Fibroblast of lung (primary cell): ENCODE measurements around the gene HAPLN3. TPM values are rescaled to one million over a fixed set of nuclear protein-coding genes. Genes with fewer than 3 reads are reported as not detected.

Experiments used
- DNase-seq, 2 donors: peaks; one replicate each; pipeline versions ENCODE4 v3.0.0 to v3.0.0-alpha.2; 2010; ENCODE audit warnings: low read depth in 2 of 2
- H2AFZ ChIP-seq: 2 replicates; pipeline ENCODE4 v1.5.1; 2012; ENCODE audit warnings: low read length, control low read depth, inconsistent platforms
- H3K27ac ChIP-seq: 2 replicates; pipeline ENCODE4 v1.5.1; 2011; ENCODE audit warnings: low read length, control low read depth; ENCODE audit not compliant: insufficient read depth
- H3K27me3 ChIP-seq: 2 replicates; pipeline ENCODE4 v1.5.1; 2011; ENCODE audit warnings: mild to moderate bottlenecking, low read length; ENCODE audit not compliant: control insufficient read depth, insufficient read depth
- H3K36me3 ChIP-seq: 2 replicates; pipeline ENCODE4 v1.5.1; 2011; ENCODE audit warnings: low read length; ENCODE audit not compliant: control insufficient read depth, insufficient read depth
- H3K4me1 ChIP-seq: 2 replicates; pipeline ENCODE4 v1.5.1; 2011; ENCODE audit warnings: low read length; ENCODE audit not compliant: control insufficient read depth, insufficient read depth; ENCODE audit errors: extremely low read depth
- H3K4me2 ChIP-seq: 2 replicates; pipeline ENCODE4 v1.5.1; 2011; ENCODE audit warnings: low read length, control low read depth; ENCODE audit not compliant: insufficient read depth; ENCODE audit errors: extremely low read depth
- H3K4me3 ChIP-seq, 4 experiments: fragments of 200-600 bp in 1 of 4; sonication (generic) in 1 of 4; replicated peaks in 1 of 4; 2 replicates each; pipeline ENCODE4 v1.5.1; 2011 to 2016; ENCODE audit warnings: low read length in 4 of 4, low read depth in 3 of 4, mild to moderate bottlenecking in 3 of 4, control low read depth in 2 of 4, inconsistent platforms in 1 of 4, mixed read lengths in 1 of 4; ENCODE audit not compliant: insufficient read depth in 1 of 4; ENCODE audit errors: control extremely low read depth in 1 of 4
- H3K79me2 ChIP-seq: 2 replicates; pipeline ENCODE4 v1.5.1; 2012; ENCODE audit warnings: mild to moderate bottlenecking, low read length, inconsistent platforms; ENCODE audit not compliant: control insufficient read depth, insufficient read depth
- H3K9ac ChIP-seq: 2 replicates; pipeline ENCODE4 v1.5.1; 2011; ENCODE audit warnings: mild to moderate bottlenecking, low read length, control low read depth; ENCODE audit not compliant: insufficient read depth
- H3K9me3 ChIP-seq: 2 replicates; pipeline ENCODE4 v1.5.1; 2012; ENCODE audit warnings: low read depth, low read length; ENCODE audit not compliant: control insufficient read depth, insufficient read depth
- H4K20me1 ChIP-seq: 2 replicates; pipeline ENCODE4 v1.5.1; 2011; ENCODE audit warnings: low read length; ENCODE audit not compliant: control insufficient read depth, insufficient read depth; ENCODE audit errors: extremely low read depth
- CTCF ChIP-seq, 2 donors: IDR thresholded peaks in 1 of 2; conservative IDR thresholded peaks in 1 of 2; 1 replicate in 1 of 2; 2 replicates in 1 of 2; pipeline ENCODE4 v1.5.1; 2011 to 2012; ENCODE audit warnings: low read length in 2 of 2, control low read depth in 1 of 2, inconsistent platforms in 1 of 2, low read depth in 1 of 2, mild to moderate bottlenecking in 1 of 2
- EZH2 ChIP-seq: IDR thresholded peaks from 2 replicates; pipeline ENCODE4 v1.5.1; 2012; ENCODE audit warnings: low read length, control low read depth, mild to moderate bottlenecking; ENCODE audit errors: missing control alignments
- polyA plus RNA-seq, 2 donors: library from polyadenylated mRNA; depleted of rRNA in 1 of 2; stranded (reverse) in 1 of 2; unstranded in 1 of 2; fragments of >200 nt; gene quantifications; 2 replicates each; pipeline ENCODE4 v1.2.1, GENCODE V29; 2011 to 2012; ENCODE audit warnings: missing spikeins in 1 of 2
- total RNA-seq: library from RNA; depleted of rRNA; stranded (reverse); fragments of >200 nt; gene quantifications from 2 replicates; pipeline ENCODE4 v1.2.1, GENCODE V29; 2014

HAPLN3 gene
- total and polyA plus RNA-seq, 2 donors (not counting 1 experiment from before 2014, with no cell fraction given): 3.1 to 4.3 TPM

DNA sequence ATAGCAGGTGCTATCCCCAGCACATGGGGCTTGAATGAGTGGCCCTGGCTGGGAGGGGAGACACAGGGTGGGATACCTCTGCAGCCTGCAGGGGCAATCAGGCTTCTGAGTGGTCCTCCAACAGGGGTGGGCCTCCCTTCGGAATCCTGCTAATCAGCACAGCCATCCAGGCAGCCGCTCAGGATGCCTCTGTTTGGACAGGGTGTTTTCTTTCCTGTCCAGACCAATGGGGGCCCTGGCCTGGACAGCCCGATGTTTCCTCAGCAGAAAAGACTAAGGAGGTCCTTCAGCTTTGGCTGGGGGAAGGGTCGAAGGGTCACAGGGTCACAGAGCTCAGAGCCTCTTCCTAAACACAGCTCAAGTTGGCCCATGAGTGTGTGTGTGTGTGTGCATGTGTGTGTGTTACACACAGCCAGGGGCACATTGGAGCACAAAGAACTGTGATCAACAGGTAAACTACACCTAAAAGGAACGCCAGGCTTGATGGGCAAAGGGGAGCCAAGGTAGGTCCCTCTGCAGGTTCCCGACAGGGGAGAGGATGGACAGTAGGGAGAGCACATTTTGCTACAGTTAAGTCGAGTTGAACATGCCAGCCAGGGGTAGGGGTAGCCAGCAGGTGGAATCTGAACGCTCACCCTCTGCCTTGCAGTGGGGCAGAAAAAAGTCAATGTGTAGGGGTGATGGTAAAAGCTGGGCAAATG is 1.1 kb upstream of the HAPLN3 start:
- no peak for DNase-seq
- Histone ChIP-seq H3K4me3 (no peak overlapping the region), H3K36me3 (peaks cover 3% of the 10 kb centered on the region), H4K20me1 (no peaks in the 10 kb centered on the region), H3K4me2 (no peak overlapping the region), H3K9me3 (no peaks in the 10 kb centered on the region), H3K27me3 (no peaks in the 10 kb centered on the region), H3K9ac (no peak overlapping the region), H3K27ac (no peak overlapping the region), H3K79me2 (no peaks in the 10 kb centered on the region), H2AFZ (no peak overlapping the region), H3K4me1 (peaks cover 8% of the 10 kb centered on the region)
- TF ChIP-seq CTCF (conservative IDR thresholded peaks at IDR 0.05 in 1 of 2, IDR thresholded peaks at IDR 0.05 in 1 of 2; ENCODE audit: low read depth in 1 of 2, low read length in 2 of 2): no peak
- no peak for TF ChIP-seq EZH2

DNA sequence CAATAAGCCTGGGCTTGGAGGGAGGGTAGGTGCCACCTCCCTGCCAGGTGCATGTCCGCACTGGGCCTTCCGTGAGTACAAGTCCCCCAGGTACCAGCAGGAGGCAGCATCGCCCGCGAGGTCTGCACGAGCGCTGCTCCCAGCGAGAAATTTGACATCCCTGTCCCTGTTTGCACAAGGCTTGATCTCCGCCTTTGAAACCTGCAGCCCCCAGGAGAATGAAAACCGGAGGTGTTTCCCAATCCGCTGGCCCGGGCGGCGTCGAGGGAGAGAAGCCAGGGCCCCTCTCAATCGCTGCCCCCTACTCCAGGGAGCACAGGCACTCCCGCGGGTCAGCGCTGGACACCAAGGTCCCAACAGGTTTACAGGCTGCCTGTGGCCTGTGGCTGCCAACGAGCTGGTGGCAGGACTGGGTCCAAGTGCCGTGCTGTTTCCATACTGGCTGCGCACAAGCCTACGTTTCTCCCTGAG is 961 bp downstream of the HAPLN3 start:
- peak; percentile 31 to 34 for DNase-seq
- H2AFZ ChIP-seq: no peak overlapping the region
- H3K4me2 ChIP-seq: peak overlapping the region; percentile 58
- TF ChIP-seq EZH2: no peak
- TF ChIP-seq CTCF (conservative IDR thresholded peaks at IDR 0.05 in 1 of 2, IDR thresholded peaks at IDR 0.05 in 1 of 2; ENCODE audit: low read depth in 1 of 2, low read length in 2 of 2): peak; percentile 43 to 76
- H4K20me1 ChIP-seq: no peaks in the 10 kb centered on the region
- H3K9ac ChIP-seq: no peak overlapping the region
- H3K4me3 ChIP-seq: peak overlapping the region in 1 of 4 experiments; percentile 61
- H3K4me1 ChIP-seq: peaks cover 8% of the 10 kb centered on the region
- no peaks in the 10 kb centered on the region for H3K79me2 ChIP-seq
- no peak overlapping the region for H3K27ac ChIP-seq
- no peaks in the 10 kb centered on the region for H3K9me3 ChIP-seq
- peaks cover 2% of the 10 kb centered on the region for H3K36me3 ChIP-seq
- H3K27me3 ChIP-seq: no peaks in the 10 kb centered on the region

DNA sequence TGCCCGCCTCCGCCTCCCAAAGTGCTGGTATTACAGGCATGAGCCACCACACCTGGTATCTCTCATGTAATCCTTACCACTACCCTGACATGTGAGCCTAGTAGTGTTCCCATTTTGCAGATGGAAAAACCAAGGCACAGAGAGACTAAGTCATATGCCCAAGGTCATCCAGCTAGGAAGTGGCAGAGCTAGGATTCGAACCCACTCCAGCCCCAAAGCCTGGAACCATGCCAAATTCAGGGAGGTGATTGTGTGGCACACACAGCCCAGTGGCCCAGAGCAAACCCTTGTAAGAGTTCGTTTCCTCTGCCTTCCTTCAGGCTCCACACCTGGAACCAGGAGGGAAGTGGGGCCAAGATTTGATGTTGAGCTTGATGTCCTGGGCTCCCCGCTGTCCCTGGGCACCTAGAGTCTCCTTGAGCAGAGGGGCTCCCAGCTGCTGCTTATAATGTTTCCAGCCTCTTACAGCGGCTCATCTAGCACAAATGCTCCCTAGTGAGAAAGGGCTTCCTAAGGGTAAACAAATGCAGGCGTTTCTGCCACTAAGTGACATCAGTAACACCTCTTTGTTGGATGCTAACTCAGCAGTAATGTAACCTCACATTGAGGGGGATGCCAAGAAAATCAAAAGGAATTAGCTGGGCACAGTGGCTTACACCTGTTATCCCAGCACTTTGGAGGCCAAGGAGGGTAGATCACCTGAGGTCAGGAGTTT is 3.6 kb downstream of the HAPLN3 start:
- no peak overlapping the region for H3K27ac ChIP-seq
- peaks cover 2% of the 10 kb centered on the region for H3K4me1 ChIP-seq
- H2AFZ ChIP-seq: no peak overlapping the region

More for the DNA sequence above, 3.6 kb downstream of the HAPLN3 start:
- no peak for DNase-seq
- no peak overlapping the region for H3K4me3 ChIP-seq
- H3K9ac ChIP-seq: no peak overlapping the region
- H3K27me3 ChIP-seq: no peaks in the 10 kb centered on the region
- no peak overlapping the region for H3K4me2 ChIP-seq
- TF ChIP-seq CTCF (conservative IDR thresholded peaks at IDR 0.05 in 1 of 2, IDR thresholded peaks at IDR 0.05 in 1 of 2; ENCODE audit: low read depth in 1 of 2, low read length in 2 of 2) (no peak), EZH2 (no peak)
- H3K79me2 ChIP-seq: no peaks in the 10 kb centered on the region
- no peaks in the 10 kb centered on the region for H3K36me3 ChIP-seq
- no peaks in the 10 kb centered on the region for H4K20me1 ChIP-seq
- no peaks in the 10 kb centered on the region for H3K9me3 ChIP-seq
